Measurements from ENCODE around the gene CDKN2B-AS1. TPM values are rescaled to one million over a fixed set of nuclear protein-coding genes. Genes with fewer than 3 reads are reported as not detected.

The CDKN2B-AS1 gene
- polyA plus RNA-seq, 2 of the 4 experiments (the other 2 are of a cell fraction) = not detected

DNA sequence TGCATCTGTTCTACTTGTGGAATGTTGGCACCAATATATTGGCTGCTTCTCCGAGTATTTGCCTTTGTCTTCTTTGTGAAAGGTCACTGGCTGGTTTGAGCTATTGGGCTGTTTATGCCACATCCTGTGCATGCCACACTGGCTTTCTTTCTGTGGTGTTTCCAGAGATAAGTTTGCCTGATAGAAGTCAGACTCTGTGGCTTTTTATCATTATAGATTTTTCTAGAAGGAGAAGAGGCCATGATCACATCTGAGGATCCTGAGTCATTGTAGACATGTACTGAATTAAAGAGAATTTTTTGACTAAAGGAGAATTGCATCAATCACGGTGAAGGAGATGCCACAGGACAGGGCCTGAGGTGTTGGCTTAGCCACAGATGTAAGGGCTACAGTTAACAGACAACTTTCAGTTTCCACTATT, 41.0 kb downstream of the CDKN2B-AS1 start:
- TF ChIP-seq HOXB13 (CRISPR knock-in tag; IDR thresholded peaks at IDR 0.05; ENCODE audit: low read depth) = no peak
- TF ChIP-seq CHD4 (IDR thresholded peaks at IDR 0.05; ENCODE audit: borderline replicate concordance) = no peak
- TF ChIP-seq HEYL (CRISPR knock-in tag; IDR thresholded peaks at IDR 0.05) = no peak
- no peak for TF ChIP-seq EP300 (IDR thresholded peaks at IDR 0.05)
- no peak for TF ChIP-seq MAZ (IDR thresholded peaks at IDR 0.05; ENCODE audit: borderline replicate concordance, low read depth, low read length)
- TF ChIP-seq, protein P1, sequence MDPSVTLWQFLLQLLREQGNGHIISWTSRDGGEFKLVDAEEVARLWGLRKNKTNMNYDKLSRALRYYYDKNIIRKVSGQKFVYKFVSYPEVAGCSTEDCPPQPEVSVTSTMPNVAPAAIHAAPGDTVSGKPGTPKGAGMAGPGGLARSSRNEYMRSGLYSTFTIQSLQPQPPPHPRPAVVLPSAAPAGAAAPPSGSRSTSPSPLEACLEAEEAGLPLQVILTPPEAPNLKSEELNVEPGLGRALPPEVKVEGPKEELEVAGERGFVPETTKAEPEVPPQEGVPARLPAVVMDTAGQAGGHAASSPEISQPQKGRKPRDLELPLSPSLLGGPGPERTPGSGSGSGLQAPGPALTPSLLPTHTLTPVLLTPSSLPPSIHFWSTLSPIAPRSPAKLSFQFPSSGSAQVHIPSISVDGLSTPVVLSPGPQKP (IDR thresholded peaks at IDR 0.05; ENCODE audit: low read depth, low read length) = no peak
- TF ChIP-seq CEBPB (IDR thresholded peaks at IDR 0.05) = no peak
- no peak for TF ChIP-seq HOXB5 (CRISPR knock-in tag; IDR thresholded peaks at IDR 0.05)
- TF ChIP-seq BHLHE40 (IDR thresholded peaks at IDR 0.05; ENCODE audit: low read depth, low read length) = no peak
- no peaks in the 10 kb centered on the region for H3K9me3 ChIP-seq
- no CpG with 5 or more reads among the region's 2 CpGs for WGBS (ENCODE audit: missing lambda C conversion rate)
- ChIA-PET CTCF (no interaction called here), POLR2A (no interaction called here)
- H3K4me1 ChIP-seq = no peaks in the 10 kb centered on the region
- H3K27ac ChIP-seq = no peak overlapping the region
- no peak overlapping the region for H3K4me3 ChIP-seq
- ATAC-seq = no peak
- no peak overlapping the region for H3K4me2 ChIP-seq
- FAIRE-seq = no peak
- no peak for DNase-seq (ENCODE audit: low read depth in 1 of 2, low spot score in 1 of 2)

DNA sequence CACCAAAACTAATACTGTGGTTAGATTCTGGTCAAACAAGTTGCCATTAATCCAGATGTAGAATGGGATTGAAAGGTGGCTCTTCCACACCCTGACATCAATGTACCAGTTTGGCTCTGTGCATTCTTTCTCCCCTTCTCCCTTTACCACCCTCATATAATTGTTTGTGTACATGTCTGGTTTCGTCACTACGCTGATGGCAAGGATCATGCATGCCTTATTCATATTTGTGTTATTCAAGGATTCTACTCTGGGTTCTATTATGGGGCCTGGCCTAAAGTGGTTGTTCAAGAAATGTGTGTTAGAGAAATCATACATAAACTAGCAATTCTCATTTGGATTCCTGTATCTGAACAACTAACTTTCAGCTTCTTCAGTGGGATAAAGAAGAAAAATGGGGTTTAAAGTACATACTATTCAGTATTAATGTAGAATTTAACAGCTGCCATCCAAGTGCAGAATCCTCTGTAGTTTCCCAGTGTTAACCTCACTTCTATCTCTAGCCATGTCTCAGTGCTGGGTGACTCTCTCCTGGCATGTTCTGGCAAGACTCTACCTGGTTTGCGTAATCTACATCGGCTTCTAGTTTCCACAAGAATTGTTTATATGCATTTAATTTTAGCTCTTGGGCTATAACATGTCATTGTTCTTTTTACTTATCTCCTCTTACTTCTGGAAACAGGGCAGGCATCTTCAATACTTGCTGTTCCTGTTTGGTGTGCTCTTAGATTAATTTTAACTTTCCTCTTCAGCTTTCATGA, 42.5 kb downstream of the CDKN2B-AS1 start:
- whole genome bisulfite sequencing (ENCODE audit: missing lambda C conversion rate) = no CpG with 5 or more reads among the region's 4 CpGs
- no peak for ATAC-seq
- TF ChIP-seq, protein P2, sequence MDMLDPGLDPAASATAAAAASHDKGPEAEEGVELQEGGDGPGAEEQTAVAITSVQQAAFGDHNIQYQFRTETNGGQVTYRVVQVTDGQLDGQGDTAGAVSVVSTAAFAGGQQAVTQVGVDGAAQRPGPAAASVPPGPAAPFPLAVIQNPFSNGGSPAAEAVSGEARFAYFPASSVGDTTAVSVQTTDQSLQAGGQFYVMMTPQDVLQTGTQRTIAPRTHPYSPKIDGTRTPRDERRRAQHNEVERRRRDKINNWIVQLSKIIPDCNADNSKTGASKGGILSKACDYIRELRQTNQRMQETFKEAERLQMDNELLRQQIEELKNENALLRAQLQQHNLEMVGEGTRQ (IDR thresholded peaks at IDR 0.05) = no peak
- TF ChIP-seq JUN (IDR thresholded peaks at IDR 0.05) (no peak), RARB (CRISPR knock-in tag; IDR thresholded peaks at IDR 0.05) (no peak), EHMT2 (IDR thresholded peaks at IDR 0.05; ENCODE audit: low read depth) (no peak), NR3C1 (IDR thresholded peaks at IDR 0.05) (no peak), ESRRA (IDR thresholded peaks at IDR 0.05; ENCODE audit: borderline replicate concordance, low read length) (no peak)

DNA sequence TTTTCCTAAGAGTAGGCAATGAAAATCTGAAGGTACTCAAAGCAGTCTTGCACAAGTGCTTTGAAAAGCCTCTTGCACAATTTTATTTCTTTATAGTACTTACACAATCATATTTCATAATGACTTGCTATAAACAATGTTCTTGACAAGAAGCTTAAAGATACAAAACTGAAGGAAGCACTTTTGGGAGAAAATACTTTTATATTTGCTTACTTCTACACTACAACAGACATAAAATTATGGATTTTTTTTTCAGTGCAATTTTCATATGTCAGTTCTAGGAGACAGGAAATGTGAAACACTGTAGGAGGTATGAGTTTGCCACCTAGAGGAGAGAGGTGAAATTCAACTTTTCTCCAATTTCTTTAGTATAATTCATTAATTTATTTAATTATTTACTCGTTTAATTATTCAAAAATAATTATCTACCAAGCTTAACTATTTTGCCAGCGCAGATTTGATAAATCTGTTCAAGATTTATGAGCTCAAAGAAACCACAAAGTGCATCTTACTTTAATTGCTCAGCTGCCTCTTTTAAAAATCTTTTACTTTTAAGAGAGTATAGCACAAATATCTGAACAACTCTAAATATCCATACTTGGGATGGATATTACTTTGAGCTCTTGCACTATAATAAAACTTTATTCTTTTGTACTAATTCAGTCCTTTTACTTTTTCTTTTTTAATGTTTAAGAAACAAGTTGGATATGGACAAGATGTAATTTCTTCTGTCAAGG, 43.5 kb downstream of the CDKN2B-AS1 start:
- DNase-seq (ENCODE audit: low read depth in 1 of 2, low spot score in 1 of 2) (no peak), ATAC-seq (no peak), FAIRE-seq (no peak)
- ChIA-PET CTCF (no interaction called here), POLR2A (no interaction called here)
- WGBS (ENCODE audit: missing lambda C conversion rate) = no CpG with 5 or more reads among the region's 2 CpGs
- H3K9me3 ChIP-seq = no peaks in the 10 kb centered on the region
- no peak overlapping the region for H3K27ac ChIP-seq
- no peaks in the 10 kb centered on the region for H3K4me1 ChIP-seq
- TF ChIP-seq, protein P3, sequence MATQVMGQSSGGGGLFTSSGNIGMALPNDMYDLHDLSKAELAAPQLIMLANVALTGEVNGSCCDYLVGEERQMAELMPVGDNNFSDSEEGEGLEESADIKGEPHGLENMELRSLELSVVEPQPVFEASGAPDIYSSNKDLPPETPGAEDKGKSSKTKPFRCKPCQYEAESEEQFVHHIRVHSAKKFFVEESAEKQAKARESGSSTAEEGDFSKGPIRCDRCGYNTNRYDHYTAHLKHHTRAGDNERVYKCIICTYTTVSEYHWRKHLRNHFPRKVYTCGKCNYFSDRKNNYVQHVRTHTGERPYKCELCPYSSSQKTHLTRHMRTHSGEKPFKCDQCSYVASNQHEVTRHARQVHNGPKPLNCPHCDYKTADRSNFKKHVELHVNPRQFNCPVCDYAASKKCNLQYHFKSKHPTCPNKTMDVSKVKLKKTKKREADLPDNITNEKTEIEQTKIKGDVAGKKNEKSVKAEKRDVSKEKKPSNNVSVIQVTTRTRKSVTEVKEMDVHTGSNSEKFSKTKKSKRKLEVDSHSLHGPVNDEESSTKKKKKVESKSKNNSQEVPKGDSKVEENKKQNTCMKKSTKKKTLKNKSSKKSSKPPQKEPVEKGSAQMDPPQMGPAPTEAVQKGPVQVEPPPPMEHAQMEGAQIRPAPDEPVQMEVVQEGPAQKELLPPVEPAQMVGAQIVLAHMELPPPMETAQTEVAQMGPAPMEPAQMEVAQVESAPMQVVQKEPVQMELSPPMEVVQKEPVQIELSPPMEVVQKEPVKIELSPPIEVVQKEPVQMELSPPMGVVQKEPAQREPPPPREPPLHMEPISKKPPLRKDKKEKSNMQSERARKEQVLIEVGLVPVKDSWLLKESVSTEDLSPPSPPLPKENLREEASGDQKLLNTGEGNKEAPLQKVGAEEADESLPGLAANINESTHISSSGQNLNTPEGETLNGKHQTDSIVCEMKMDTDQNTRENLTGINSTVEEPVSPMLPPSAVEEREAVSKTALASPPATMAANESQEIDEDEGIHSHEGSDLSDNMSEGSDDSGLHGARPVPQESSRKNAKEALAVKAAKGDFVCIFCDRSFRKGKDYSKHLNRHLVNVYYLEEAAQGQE (IDR thresholded peaks at IDR 0.05) = no peak
- TF ChIP-seq, protein P4, sequence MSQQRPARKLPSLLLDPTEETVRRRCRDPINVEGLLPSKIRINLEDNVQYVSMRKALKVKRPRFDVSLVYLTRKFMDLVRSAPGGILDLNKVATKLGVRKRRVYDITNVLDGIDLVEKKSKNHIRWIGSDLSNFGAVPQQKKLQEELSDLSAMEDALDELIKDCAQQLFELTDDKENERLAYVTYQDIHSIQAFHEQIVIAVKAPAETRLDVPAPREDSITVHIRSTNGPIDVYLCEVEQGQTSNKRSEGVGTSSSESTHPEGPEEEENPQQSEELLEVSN (IDR thresholded peaks at IDR 0.05; ENCODE audit: borderline replicate concordance, low read depth) = no peak
- no peak for TF ChIP-seq HOXA7 (CRISPR knock-in tag; IDR thresholded peaks at IDR 0.05)
- TF ChIP-seq KDM5A (IDR thresholded peaks at IDR 0.05) = no peak
- TF ChIP-seq CHD2 (IDR thresholded peaks at IDR 0.05; ENCODE audit: low read length, partially characterized antibody) = no peak
- TF ChIP-seq RCOR1 (IDR thresholded peaks at IDR 0.05; ENCODE audit: low read depth, low read length) = no peak
- no peak overlapping the region for H3K4me3 ChIP-seq
- no peak overlapping the region for H3K4me2 ChIP-seq

More for the DNA sequence above, 42.5 kb downstream of the CDKN2B-AS1 start:
- Histone ChIP-seq H3K27ac (no peak overlapping the region), H3K4me2 (no peak overlapping the region), H3K4me3 (no peak overlapping the region), H3K9me3 (no peaks in the 10 kb centered on the region), H3K4me1 (no peaks in the 10 kb centered on the region)
- CTCF ChIA-PET = no interaction called here
- DNase-seq (ENCODE audit: low read depth in 1 of 2, low spot score in 1 of 2) (no peak), FAIRE-seq (no peak)
- POLR2A ChIA-PET = no interaction called here
